NCI-H2107 (cell line): Measurements from ENCODE around the gene SMC6.

Experiments used
- DNase-seq: peaks from one replicate; lab custom pipeline; 2025; lab: John Stamatoyannopoulos, UW

SMC6 gene

GRCh38 chr2:17649026-17649425 is 104.6 kb downstream of the SMC6 start:
- no peak for DNase-seq

- no peak for DNase-seq
Measured at GRCh38 chr2:17648581-17648980, 105.0 kb downstream of the SMC6 start.

GRCh38 chr2:17646838-17647701 is 106.5 kb downstream of the SMC6 start:
- no peak for DNase-seq

GRCh38 chr2:17646081-17646554 is 107.5 kb downstream of the SMC6 start:
- DNase-seq, result peak; percentile 9

- no peak for DNase-seq
Measured at GRCh38 chr2:17644997-17645720, 108.5 kb downstream of the SMC6 start.

- DNase-seq, result no peak
Measured at GRCh38 chr2:17643031-17643615, 110.5 kb downstream of the SMC6 start.

- no peak for DNase-seq
Measured at GRCh38 chr2:17640406-17640805, 113.2 kb downstream of the SMC6 start.

GRCh38 chr2:17638196-17638743 is 115.3 kb downstream of the SMC6 start:
- DNase-seq, result no peak

GRCh38 chr2:17637131-17637906 is 116.3 kb downstream of the SMC6 start:
- no peak for DNase-seq

- no peak for DNase-seq
Measured at GRCh38 chr2:17636257-17636656, 117.4 kb downstream of the SMC6 start.

GRCh38 chr2:17634997-17635396 is 118.6 kb downstream of the SMC6 start:
- no peak for DNase-seq

- DNase-seq, result no peak
Measured at GRCh38 chr2:17630089-17630488, 123.5 kb downstream of the SMC6 start.

- DNase-seq, result no peak
Measured at GRCh38 chr2:17628349-17629261, 125.0 kb downstream of the SMC6 start.

GRCh38 chr2:17627434-17627833 is 126.2 kb downstream of the SMC6 start:
- DNase-seq, result no peak

- DNase-seq, result no peak
Measured at GRCh38 chr2:17626986-17627385, 126.6 kb downstream of the SMC6 start.

GRCh38 chr2:17625446-17625845 is 128.2 kb downstream of the SMC6 start:
- no peak for DNase-seq

GRCh38 chr2:17621781-17622180 is 131.8 kb downstream of the SMC6 start:
- no peak for DNase-seq

- no peak for DNase-seq
Measured at GRCh38 chr2:17620841-17621240, 132.8 kb downstream of the SMC6 start.

- no peak for DNase-seq
Measured at GRCh38 chr2:17620280-17620679, 133.3 kb downstream of the SMC6 start.

- no peak for DNase-seq
Measured at GRCh38 chr2:17617955-17618354, 135.7 kb downstream of the SMC6 start.

GRCh38 chr2:17617516-17617915 is 136.1 kb downstream of the SMC6 start:
- DNase-seq, result no peak
